Adrenal gland (tissue), 5 donors: ENCODE results near the gene TSN.
A peak's percentile ranks its signal among the peaks of the same experiment; 100 is the strongest.

Experiments
- POLR2A ChIP-seq, 2 donors: fragments of 450-650 bp; IDR thresholded peaks; one replicate each; pipeline ENCODE4 v1.6.1; 2017; ENCODE audit warnings: antibody characterized with exemption in 2 of 2, mild to moderate bottlenecking in 2 of 2, moderate library complexity in 1 of 2
- TF ChIP-seq, protein P1 (sequence below), 6 experiments: fragments of 450-650 bp in 4 of 6; fragments of 200-600 bp in 2 of 6; sonication (generic) in 1 of 6; IDR thresholded peaks; 1 replicate in 5 of 6; 2 replicates in 1 of 6; pipeline versions ENCODE4 v1.5.1 to v1.8.0; 2016 to 2021; ENCODE audit warnings: antibody characterized with exemption in 6 of 6, mild to moderate bottlenecking in 2 of 6, moderate library complexity in 1 of 6
- donor health status: DM: no; HTN: no; CAD: no.

DNA sequence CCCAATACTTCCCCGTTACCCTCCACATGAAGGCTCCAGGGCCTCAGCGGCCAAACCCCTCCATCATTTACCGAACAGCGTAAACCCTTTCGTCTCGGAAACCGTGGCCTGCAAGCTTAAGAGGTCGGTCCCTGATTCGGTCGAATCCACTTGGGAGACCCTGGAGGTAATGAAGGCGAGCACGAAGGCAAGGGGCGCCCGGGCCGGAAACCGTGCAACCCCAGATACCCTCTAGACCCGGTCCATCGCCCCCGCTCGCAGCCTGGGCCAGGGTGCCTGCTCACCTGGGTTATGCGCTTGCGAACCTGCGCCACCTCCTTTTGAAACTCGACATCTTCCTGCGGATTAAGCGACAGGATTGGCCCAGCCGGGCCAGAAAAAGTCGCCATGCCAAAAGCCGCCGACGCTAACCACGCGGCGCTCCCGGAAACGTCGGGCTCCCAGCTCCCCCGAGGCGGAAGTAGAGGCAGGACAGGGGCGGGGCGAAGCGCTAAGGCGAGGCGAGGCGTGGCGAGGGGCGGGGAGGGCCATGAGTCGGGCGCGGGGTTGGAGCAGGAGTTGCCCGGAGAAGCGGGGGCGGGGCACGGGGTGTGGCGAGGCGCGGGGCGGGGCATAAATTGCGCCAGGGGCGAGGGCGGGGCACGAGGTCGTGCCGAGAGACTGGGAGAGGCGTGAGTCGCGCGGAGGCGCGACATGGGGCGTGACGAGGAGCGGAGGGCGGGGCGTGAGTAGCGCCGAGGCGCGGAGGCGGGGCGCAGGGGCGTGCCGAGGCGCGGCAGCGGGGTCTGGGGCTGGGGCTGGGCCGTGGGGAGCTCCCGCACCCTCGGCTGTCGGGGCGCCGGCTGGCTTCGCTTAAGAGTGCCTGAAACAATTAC, 18.8 kb upstream of the TSN start, which contains the start of gene NIFK:
- TF ChIP-seq POLR2A (IDR thresholded peaks at IDR 0.05): peak; percentile 35 to 68
- TF ChIP-seq, protein P1, sequence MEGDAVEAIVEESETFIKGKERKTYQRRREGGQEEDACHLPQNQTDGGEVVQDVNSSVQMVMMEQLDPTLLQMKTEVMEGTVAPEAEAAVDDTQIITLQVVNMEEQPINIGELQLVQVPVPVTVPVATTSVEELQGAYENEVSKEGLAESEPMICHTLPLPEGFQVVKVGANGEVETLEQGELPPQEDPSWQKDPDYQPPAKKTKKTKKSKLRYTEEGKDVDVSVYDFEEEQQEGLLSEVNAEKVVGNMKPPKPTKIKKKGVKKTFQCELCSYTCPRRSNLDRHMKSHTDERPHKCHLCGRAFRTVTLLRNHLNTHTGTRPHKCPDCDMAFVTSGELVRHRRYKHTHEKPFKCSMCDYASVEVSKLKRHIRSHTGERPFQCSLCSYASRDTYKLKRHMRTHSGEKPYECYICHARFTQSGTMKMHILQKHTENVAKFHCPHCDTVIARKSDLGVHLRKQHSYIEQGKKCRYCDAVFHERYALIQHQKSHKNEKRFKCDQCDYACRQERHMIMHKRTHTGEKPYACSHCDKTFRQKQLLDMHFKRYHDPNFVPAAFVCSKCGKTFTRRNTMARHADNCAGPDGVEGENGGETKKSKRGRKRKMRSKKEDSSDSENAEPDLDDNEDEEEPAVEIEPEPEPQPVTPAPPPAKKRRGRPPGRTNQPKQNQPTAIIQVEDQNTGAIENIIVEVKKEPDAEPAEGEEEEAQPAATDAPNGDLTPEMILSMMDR (IDR thresholded peaks at IDR 0.05): peak in 2 of 6 experiments; percentile 14 to 16
